HEK293 (cell line): ENCODE measurements around the gene SELENOS.

Source experiments
- CTCF ChIA-PET: fragments of 350-600 bp; formaldehyde crosslinking; extraction: SDS; loops from one replicate; lab custom pipeline; 2021; ENCODE audit warnings: antibody characterized with exemption; lab: Yijun Ruan, JAX
- POLR2A ChIA-PET: fragments of 300-600 bp; formaldehyde crosslinking; extraction: SDS; loops from one replicate; lab custom pipeline; 2020; ENCODE audit warnings: antibody characterized with exemption, inconsistent platforms; lab: Yijun Ruan, JAX
- H3K27ac ChIP-seq: fragments of 200-500 bp; sonication (Bioruptor generic); 2 replicates; pipeline ENCODE4 v1.5.1; 2014; ENCODE audit warnings: low read depth, low read length, control low read depth, inconsistent platforms; ENCODE audit errors: extremely low read depth
- H3K36me3 ChIP-seq, 2 experiments: fragments of 200-500 bp in 1 of 2; sonication (Bioruptor generic) in 1 of 2; 1 replicate in 1 of 2; 2 replicates in 1 of 2; pipeline ENCODE4 v1.5.1; 2014 to 2017; ENCODE audit warnings: inconsistent platforms in 2 of 2, low read length in 2 of 2; ENCODE audit not compliant: control insufficient read depth in 2 of 2, insufficient read depth in 1 of 2
- H3K4me1 ChIP-seq: fragments of 200-500 bp; sonication (Bioruptor generic); 2 replicates; pipeline ENCODE4 v1.5.1; 2014; ENCODE audit warnings: mild to moderate bottlenecking, low read length, inconsistent platforms; ENCODE audit not compliant: control insufficient read depth, insufficient read depth
- H3K4me3 ChIP-seq: 2 replicates; pipeline ENCODE4 v1.5.1; 2011; ENCODE audit warnings: low read depth, mild to moderate bottlenecking, control low read depth, low read length, moderate library complexity
- H3K9me3 ChIP-seq: fragments of 200-500 bp; sonication (Bioruptor generic); 2 replicates; pipeline ENCODE4 v1.5.1; 2014; ENCODE audit warnings: low read depth, low read length, inconsistent platforms; ENCODE audit not compliant: control insufficient read depth, insufficient read depth
- BCL11A ChIP-seq: fragments of 450-650 bp; formaldehyde crosslinking; IDR thresholded peaks from 2 replicates; pipeline ENCODE4 v1.5.1; 2016; ENCODE audit warnings: low read depth, missing biosample characterization, missing genetic modification characterization
- KLF10 ChIP-seq: fragments of 450-650 bp; IDR thresholded peaks from 2 replicates; pipeline ENCODE4 v1.5.1; 2018; ENCODE audit warnings: missing biosample characterization, mild to moderate bottlenecking, missing genetic modification characterization
- KLF16 ChIP-seq: fragments of 450-650 bp; formaldehyde crosslinking; IDR thresholded peaks from 2 replicates; pipeline ENCODE4 v1.5.1; 2017; ENCODE audit warnings: missing biosample characterization, missing genetic modification characterization
- OSR2 ChIP-seq: fragments of 450-650 bp; formaldehyde crosslinking; IDR thresholded peaks from 2 replicates; pipeline ENCODE4 v1.5.1; 2016; ENCODE audit warnings: missing biosample characterization, missing genetic modification characterization
- YY1 ChIP-seq: fragments of 450-650 bp; formaldehyde crosslinking; IDR thresholded peaks from 2 replicates; pipeline ENCODE4 v1.5.1; 2018; ENCODE audit warnings: missing biosample characterization, missing genetic modification characterization
- ZFP37 ChIP-seq: fragments of 450-650 bp; formaldehyde crosslinking; IDR thresholded peaks from 2 replicates; pipeline ENCODE4 v1.5.1; 2016; ENCODE audit warnings: missing biosample characterization, missing genetic modification characterization
- ZNF10 ChIP-seq: fragments of 450-650 bp; formaldehyde crosslinking; IDR thresholded peaks from 2 replicates; pipeline ENCODE4 v1.5.1; 2017; ENCODE audit warnings: missing biosample characterization, missing genetic modification characterization
- ZNF169 ChIP-seq: fragments of 450-650 bp; formaldehyde crosslinking; IDR thresholded peaks from 2 replicates; pipeline ENCODE4 v1.5.1; 2016; ENCODE audit warnings: missing biosample characterization, missing genetic modification characterization
- ZNF19 ChIP-seq: fragments of 450-650 bp; formaldehyde crosslinking; IDR thresholded peaks from 2 replicates; pipeline ENCODE4; 2016; ENCODE audit warnings: missing biosample characterization, missing genetic modification characterization, low read depth
- ZNF404 ChIP-seq: fragments of 450-650 bp; formaldehyde crosslinking; IDR thresholded peaks from 2 replicates; pipeline ENCODE4 v1.5.1; 2017; ENCODE audit warnings: missing biosample characterization, missing genetic modification characterization
- ZNF521 ChIP-seq: fragments of 450-650 bp; formaldehyde crosslinking; IDR thresholded peaks from 2 replicates; pipeline ENCODE4 v1.5.1; 2017; ENCODE audit warnings: missing biosample characterization, mild to moderate bottlenecking, missing genetic modification characterization
- ZNF585B ChIP-seq: fragments of 450-650 bp; formaldehyde crosslinking; IDR thresholded peaks from 2 replicates; pipeline ENCODE4 v1.5.1; 2016; ENCODE audit warnings: missing biosample characterization, missing genetic modification characterization
- ZNF600 ChIP-seq: fragments of 450-650 bp; formaldehyde crosslinking; IDR thresholded peaks from 2 replicates; pipeline ENCODE4 v1.5.1; 2016; ENCODE audit warnings: missing biosample characterization, missing genetic modification characterization
- ZNF624 ChIP-seq: fragments of 450-650 bp; formaldehyde crosslinking; IDR thresholded peaks from 2 replicates; pipeline ENCODE4 v1.5.1; 2017; ENCODE audit warnings: missing biosample characterization, missing genetic modification characterization
- ZNF658 ChIP-seq: fragments of 450-650 bp; formaldehyde crosslinking; IDR thresholded peaks from 2 replicates; pipeline ENCODE4; 2016; ENCODE audit warnings: missing biosample characterization, missing genetic modification characterization
- ZNF677 ChIP-seq: fragments of 450-650 bp; IDR thresholded peaks from 2 replicates; pipeline ENCODE4 v1.5.0; 2018; ENCODE audit warnings: missing biosample characterization, mild to moderate bottlenecking, missing genetic modification characterization, moderate library complexity
- ZNF701 ChIP-seq: fragments of 450-650 bp; formaldehyde crosslinking; IDR thresholded peaks from 2 replicates; pipeline ENCODE4 v1.5.1; 2016; ENCODE audit warnings: missing biosample characterization, missing genetic modification characterization
- ZNF777 ChIP-seq: fragments of 450-650 bp; formaldehyde crosslinking; IDR thresholded peaks from 2 replicates; pipeline ENCODE4 v1.5.1; 2017; ENCODE audit warnings: missing biosample characterization, missing genetic modification characterization, borderline replicate concordance
- ZNF792 ChIP-seq: fragments of 450-650 bp; formaldehyde crosslinking; IDR thresholded peaks from 2 replicates; pipeline ENCODE4 v1.5.1; 2016; ENCODE audit warnings: missing biosample characterization, missing genetic modification characterization
- TF ChIP-seq, protein P1 (sequence below): fragments of 450-650 bp; formaldehyde crosslinking; IDR thresholded peaks from 2 replicates; pipeline ENCODE4 v1.5.1; 2016; ENCODE audit warnings: missing biosample characterization, missing genetic modification characterization, borderline replicate concordance
- TF ChIP-seq, protein P2 (sequence below): fragments of 450-650 bp; formaldehyde crosslinking; IDR thresholded peaks from 2 replicates; pipeline ENCODE4 v1.5.1; 2016; ENCODE audit warnings: missing biosample characterization, missing genetic modification characterization
- TF ChIP-seq, protein P3 (sequence below): fragments of 450-650 bp; formaldehyde crosslinking; IDR thresholded peaks from 2 replicates; pipeline ENCODE4 v1.5.1; 2016; ENCODE audit warnings: missing biosample characterization, missing genetic modification characterization
- TF ChIP-seq, protein P4 (sequence below): fragments of 450-650 bp; formaldehyde crosslinking; IDR thresholded peaks from 2 replicates; pipeline ENCODE4 v1.5.0; 2017; ENCODE audit warnings: missing biosample characterization, missing genetic modification characterization, borderline replicate concordance

SELENOS gene

DNA sequence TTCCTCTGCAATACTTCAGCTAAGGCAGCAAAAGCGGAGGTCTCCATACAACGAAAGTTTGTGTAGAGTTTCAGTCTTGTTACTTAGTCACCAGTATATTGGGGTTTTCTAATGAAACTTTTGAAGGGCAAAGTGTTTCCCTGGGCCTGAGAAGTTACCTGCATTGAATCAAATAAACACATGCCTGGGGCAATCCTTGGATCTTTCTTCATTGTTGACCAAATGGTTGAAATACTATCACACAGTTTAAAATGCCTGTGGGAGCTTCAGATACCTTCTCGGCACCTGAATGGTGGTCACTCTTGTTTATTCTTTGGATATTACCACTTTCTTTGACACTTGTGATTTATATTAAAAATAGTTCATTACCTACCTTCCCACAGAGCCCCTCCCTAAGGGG is 24.4 kb downstream of the SELENOS start (continued):
- TF ChIP-seq, protein P1, sequence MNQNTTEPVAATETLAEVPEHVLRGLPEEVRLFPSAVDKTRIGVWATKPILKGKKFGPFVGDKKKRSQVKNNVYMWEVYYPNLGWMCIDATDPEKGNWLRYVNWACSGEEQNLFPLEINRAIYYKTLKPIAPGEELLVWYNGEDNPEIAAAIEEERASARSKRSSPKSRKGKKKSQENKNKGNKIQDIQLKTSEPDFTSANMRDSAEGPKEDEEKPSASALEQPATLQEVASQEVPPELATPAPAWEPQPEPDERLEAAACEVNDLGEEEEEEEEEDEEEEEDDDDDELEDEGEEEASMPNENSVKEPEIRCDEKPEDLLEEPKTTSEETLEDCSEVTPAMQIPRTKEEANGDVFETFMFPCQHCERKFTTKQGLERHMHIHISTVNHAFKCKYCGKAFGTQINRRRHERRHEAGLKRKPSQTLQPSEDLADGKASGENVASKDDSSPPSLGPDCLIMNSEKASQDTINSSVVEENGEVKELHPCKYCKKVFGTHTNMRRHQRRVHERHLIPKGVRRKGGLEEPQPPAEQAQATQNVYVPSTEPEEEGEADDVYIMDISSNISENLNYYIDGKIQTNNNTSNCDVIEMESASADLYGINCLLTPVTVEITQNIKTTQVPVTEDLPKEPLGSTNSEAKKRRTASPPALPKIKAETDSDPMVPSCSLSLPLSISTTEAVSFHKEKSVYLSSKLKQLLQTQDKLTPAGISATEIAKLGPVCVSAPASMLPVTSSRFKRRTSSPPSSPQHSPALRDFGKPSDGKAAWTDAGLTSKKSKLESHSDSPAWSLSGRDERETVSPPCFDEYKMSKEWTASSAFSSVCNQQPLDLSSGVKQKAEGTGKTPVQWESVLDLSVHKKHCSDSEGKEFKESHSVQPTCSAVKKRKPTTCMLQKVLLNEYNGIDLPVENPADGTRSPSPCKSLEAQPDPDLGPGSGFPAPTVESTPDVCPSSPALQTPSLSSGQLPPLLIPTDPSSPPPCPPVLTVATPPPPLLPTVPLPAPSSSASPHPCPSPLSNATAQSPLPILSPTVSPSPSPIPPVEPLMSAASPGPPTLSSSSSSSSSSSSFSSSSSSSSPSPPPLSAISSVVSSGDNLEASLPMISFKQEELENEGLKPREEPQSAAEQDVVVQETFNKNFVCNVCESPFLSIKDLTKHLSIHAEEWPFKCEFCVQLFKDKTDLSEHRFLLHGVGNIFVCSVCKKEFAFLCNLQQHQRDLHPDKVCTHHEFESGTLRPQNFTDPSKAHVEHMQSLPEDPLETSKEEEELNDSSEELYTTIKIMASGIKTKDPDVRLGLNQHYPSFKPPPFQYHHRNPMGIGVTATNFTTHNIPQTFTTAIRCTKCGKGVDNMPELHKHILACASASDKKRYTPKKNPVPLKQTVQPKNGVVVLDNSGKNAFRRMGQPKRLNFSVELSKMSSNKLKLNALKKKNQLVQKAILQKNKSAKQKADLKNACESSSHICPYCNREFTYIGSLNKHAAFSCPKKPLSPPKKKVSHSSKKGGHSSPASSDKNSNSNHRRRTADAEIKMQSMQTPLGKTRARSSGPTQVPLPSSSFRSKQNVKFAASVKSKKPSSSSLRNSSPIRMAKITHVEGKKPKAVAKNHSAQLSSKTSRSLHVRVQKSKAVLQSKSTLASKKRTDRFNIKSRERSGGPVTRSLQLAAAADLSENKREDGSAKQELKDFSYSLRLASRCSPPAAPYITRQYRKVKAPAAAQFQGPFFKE (tag by site-specific recombination), result no peak
- TF ChIP-seq ZNF600 (tag by site-specific recombination) (no peak), ZNF777 (no peak), ZNF585B (tag by site-specific recombination) (no peak), OSR2 (tag by site-specific recombination) (no peak), ZNF10 (no peak), KLF10 (tag by site-specific recombination) (no peak), ZNF792 (tag by site-specific recombination) (no peak), ZNF169 (tag by site-specific recombination) (no peak), KLF16 (tag by site-specific recombination) (no peak), ZFP37 (tag by site-specific recombination) (no peak), BCL11A (tag by site-specific recombination) (no peak), ZNF19 (tag by site-specific recombination) (no peak)
- TF ChIP-seq, protein P2, sequence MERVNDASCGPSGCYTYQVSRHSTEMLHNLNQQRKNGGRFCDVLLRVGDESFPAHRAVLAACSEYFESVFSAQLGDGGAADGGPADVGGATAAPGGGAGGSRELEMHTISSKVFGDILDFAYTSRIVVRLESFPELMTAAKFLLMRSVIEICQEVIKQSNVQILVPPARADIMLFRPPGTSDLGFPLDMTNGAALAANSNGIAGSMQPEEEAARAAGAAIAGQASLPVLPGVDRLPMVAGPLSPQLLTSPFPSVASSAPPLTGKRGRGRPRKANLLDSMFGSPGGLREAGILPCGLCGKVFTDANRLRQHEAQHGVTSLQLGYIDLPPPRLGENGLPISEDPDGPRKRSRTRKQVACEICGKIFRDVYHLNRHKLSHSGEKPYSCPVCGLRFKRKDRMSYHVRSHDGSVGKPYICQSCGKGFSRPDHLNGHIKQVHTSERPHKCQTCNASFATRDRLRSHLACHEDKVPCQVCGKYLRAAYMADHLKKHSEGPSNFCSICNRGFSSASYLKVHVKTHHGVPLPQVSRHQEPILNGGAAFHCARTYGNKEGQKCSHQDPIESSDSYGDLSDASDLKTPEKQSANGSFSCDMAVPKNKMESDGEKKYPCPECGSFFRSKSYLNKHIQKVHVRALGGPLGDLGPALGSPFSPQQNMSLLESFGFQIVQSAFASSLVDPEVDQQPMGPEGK (tag by site-specific recombination), result no peak
- TF ChIP-seq, protein P3, sequence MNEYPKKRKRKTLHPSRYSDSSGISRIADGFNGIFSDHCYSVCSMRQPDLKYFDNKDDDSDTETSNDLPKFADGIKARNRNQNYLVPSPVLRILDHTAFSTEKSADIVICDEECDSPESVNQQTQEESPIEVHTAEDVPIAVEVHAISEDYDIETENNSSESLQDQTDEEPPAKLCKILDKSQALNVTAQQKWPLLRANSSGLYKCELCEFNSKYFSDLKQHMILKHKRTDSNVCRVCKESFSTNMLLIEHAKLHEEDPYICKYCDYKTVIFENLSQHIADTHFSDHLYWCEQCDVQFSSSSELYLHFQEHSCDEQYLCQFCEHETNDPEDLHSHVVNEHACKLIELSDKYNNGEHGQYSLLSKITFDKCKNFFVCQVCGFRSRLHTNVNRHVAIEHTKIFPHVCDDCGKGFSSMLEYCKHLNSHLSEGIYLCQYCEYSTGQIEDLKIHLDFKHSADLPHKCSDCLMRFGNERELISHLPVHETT (tag by site-specific recombination), result no peak

DNA sequence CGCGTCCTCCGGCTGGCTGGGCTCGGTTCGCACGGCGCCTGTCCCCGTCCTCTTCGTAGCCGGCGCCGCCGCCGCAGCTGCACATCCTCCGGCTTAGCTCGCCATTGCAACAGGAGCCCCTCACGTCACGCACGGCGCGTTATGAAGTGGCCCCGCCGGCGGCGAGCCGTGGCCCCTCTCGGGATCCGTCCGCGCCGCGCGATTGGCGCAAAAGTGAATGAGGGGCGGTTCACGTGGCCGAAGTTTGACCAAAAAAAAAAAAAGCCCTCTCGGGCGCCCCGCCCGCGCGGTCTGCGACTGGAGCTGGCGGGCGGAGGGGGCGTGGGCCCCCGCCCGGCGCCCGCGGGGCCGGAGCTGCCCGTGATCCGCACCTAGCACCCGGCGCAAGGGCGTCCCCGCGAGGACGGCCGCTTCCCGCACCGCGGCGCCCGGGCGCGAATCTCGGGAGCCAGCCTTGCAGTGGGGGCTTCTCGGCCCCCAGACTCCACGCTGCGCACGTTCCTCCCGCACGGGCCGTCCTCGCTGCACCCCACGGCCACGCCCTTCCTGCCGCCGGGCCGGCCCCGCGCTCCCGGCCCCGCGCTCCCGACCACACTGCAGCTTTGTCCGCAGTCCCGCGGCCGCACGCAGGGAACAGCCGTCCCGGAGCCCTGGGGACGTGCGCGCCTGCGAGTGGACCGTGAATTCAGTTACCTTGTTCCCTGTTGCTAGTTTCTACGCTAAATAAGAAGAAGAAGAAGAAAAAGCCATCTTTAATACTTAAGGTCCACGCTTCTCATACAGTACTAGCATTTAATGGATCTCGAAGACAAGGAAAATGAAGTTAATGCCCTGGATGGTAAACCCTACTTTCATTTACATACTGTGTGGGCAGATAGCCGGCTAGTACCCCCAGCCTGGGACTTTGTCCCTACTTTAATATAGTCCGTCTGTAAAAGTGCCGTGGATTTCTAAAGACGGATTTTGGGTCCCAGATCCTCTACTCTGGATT is 25.2 kb downstream of the SELENOS start, which contains the start of gene CHSY1:
CHSY1 (minus strand) TSS at position 219 of the 991 bp plus-strand sequence. CDS start 592 bp downstream, outside the sequence.
- POLR2A ChIA-PET, result interaction anchor here (0.6 to 2.8 kb wide), 25 partner anchors 9 to 1534 kb away, joined by 3 to 9 read pairs (median 4); partner anchors contain the start of genes ASB7, LINS1, SNRPA1 and TARS3
- H3K27ac ChIP-seq, result peak within 1 kb of the TSS; percentile 86; the same call in 1 of the 2 replicates
- H3K4me1 ChIP-seq, result peaks cover 17% of the 10 kb centered on the region
- peak within 1 kb of the TSS; percentile 85 for H3K4me3 ChIP-seq
- H3K9me3 ChIP-seq, result no peaks in the 10 kb centered on the region
- peaks cover 0 to 11% of the 10 kb centered on the region in 2 experiments; a peak in 1 of 3 replicates for H3K36me3 ChIP-seq
- CTCF ChIA-PET, result interaction anchor here (0.7 to 12.5 kb wide), 7 partner anchors 134 to 248 kb away, joined by 3 to 223 read pairs (median 3); no protein-coding TSS in a partner anchor
- TF ChIP-seq ZNF624 (tag by site-specific recombination) (no peak), ZNF701 (no peak), ZNF677 (0 out of 2 replicates have a peak, but pooled peaks have one; percentile 18), ZNF658 (tag by site-specific recombination) (no peak), YY1 (tag by site-specific recombination) (peak; percentile 75), ZNF521 (no peak), ZNF585B (tag by site-specific recombination) (no peak), ZNF404 (no peak)
- TF ChIP-seq, protein P4, sequence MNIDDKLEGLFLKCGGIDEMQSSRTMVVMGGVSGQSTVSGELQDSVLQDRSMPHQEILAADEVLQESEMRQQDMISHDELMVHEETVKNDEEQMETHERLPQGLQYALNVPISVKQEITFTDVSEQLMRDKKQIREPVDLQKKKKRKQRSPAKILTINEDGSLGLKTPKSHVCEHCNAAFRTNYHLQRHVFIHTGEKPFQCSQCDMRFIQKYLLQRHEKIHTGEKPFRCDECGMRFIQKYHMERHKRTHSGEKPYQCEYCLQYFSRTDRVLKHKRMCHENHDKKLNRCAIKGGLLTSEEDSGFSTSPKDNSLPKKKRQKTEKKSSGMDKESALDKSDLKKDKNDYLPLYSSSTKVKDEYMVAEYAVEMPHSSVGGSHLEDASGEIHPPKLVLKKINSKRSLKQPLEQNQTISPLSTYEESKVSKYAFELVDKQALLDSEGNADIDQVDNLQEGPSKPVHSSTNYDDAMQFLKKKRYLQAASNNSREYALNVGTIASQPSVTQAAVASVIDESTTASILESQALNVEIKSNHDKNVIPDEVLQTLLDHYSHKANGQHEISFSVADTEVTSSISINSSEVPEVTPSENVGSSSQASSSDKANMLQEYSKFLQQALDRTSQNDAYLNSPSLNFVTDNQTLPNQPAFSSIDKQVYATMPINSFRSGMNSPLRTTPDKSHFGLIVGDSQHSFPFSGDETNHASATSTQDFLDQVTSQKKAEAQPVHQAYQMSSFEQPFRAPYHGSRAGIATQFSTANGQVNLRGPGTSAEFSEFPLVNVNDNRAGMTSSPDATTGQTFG (tag by site-specific recombination), result no peak
